HepG2 (cell line): Measurements from ENCODE around the gene ELMOD1. TPM values are rescaled to one million over a fixed set of nuclear protein-coding genes. Genes with fewer than 3 reads are reported as not detected.

Source experiments
- ATAC-seq: fragments of 200-7000 bp; cut with Tn5 transposase; 3 replicates; pipeline ENCODE4 v1.9.1; 2020; ENCODE audit warnings: mild to moderate bottlenecking, moderate library complexity
- BruUV-seq: library from RNA; stranded (reverse); fragments of 400-500 nt; replicated peaks from 2 replicates; lab custom pipeline; 2021; lab: Mats Ljungman, UMichigan
- CTCF ChIA-PET: fragments of 300-600 bp; formaldehyde crosslinking; extraction: SDS; loops from one replicate; lab custom pipeline; 2021; ENCODE audit warnings: low total read pairs, inconsistent platforms, low intra/inter-chr PET ratio; lab: Yijun Ruan, JAX
- POLR2A ChIA-PET: fragments of 350-600 bp; sonication (Branson Sonifier 250); formaldehyde crosslinking; loops from one replicate; lab custom pipeline; 2020; ENCODE audit warnings: antibody characterized with exemption, inconsistent platforms; lab: Yijun Ruan, JAX
- DNase-seq: peaks from one replicate; pipeline ENCODE4 v3.0.0-alpha.2; 2015; ENCODE audit warnings: low spot score
- FAIRE-seq: peaks from 3 replicates; lab custom pipeline; 2011; peaks lifted over from hg19 to GRCh38; lab: Jason Lieb, UNC
- H2AFZ ChIP-seq: one replicate; pipeline ENCODE4 v1.6.1; 2011; ENCODE audit warnings: low read length, inconsistent platforms
- H3K27ac ChIP-seq: fragments of 300-600 bp; 3 replicates; pipeline ENCODE4 v1.8.0; 2011; ENCODE audit warnings: mixed run types, mild to moderate bottlenecking, mixed read lengths, low read length, inconsistent platforms; ENCODE audit not compliant: insufficient read depth; ENCODE audit errors: extremely low read length
- H3K27me3 ChIP-seq, 2 experiments: fragments of 200-600 bp in 1 of 2; 2 replicates in 1 of 2; 3 replicates in 1 of 2; pipeline versions ENCODE4 v1.6.0 to v1.8.0; 2011; ENCODE audit warnings: low read length in 2 of 2, mild to moderate bottlenecking in 2 of 2, moderate library complexity in 2 of 2, inconsistent platforms in 1 of 2; ENCODE audit not compliant: insufficient read depth in 2 of 2, control insufficient read depth in 1 of 2
- H3K36me3 ChIP-seq, 2 experiments: fragments of 200-600 bp in 1 of 2; replicated peaks in 1 of 2; 2 replicates in 1 of 2; 3 replicates in 1 of 2; pipeline versions ENCODE4 v1.5.1 to v1.8.0; 2011; ENCODE audit warnings: low read length in 2 of 2, inconsistent platforms in 1 of 2; ENCODE audit not compliant: insufficient read depth in 2 of 2, control insufficient read depth in 1 of 2
- H3K4me1 ChIP-seq: 2 replicates; pipeline ENCODE4 v1.5.1; 2012; ENCODE audit warnings: low read length, inconsistent platforms; ENCODE audit not compliant: insufficient read depth
- H3K4me2 ChIP-seq: 2 replicates; pipeline ENCODE4 v1.6.0; 2011; ENCODE audit warnings: low read depth, low read length, inconsistent platforms
- H3K4me3 ChIP-seq, 3 experiments: fragments of 200-600 bp in 1 of 3; sonication (generic), shearing (Covaris generic) in 1 of 3; replicated peaks in 1 of 3; 2 replicates each; pipeline ENCODE4 v1.5.1; 2011 to 2016; ENCODE audit warnings: low read length in 3 of 3, inconsistent platforms in 2 of 3, low read depth in 2 of 3, mild to moderate bottlenecking in 2 of 3, control low read depth in 1 of 3, mixed read lengths in 1 of 3; ENCODE audit not compliant: insufficient read depth in 1 of 3
- H3K79me2 ChIP-seq: one replicate; pipeline ENCODE4 v1.6.1; 2011; ENCODE audit warnings: low read length, inconsistent platforms; ENCODE audit not compliant: insufficient read depth
- H3K9ac ChIP-seq: 2 replicates; pipeline ENCODE4 v1.6.0; 2011; ENCODE audit warnings: mild to moderate bottlenecking, low read depth, low read length, inconsistent platforms; ENCODE audit not compliant: insufficient read depth
- H3K9me3 ChIP-seq: 2 replicates; pipeline ENCODE4 v1.5.1; 2012; ENCODE audit warnings: mild to moderate bottlenecking, low read length
- H4K20me1 ChIP-seq: 2 replicates; pipeline ENCODE4 v1.6.0; 2011; ENCODE audit warnings: inconsistent platforms, mild to moderate bottlenecking, low read length, moderate library complexity; ENCODE audit not compliant: insufficient read depth
- CREM ChIP-seq, 2 experiments: sonication (generic) in 1 of 2; formaldehyde crosslinking in 1 of 2; IDR thresholded peaks; 2 replicates each; pipeline versions ENCODE4 v1.4.0 to v1.6.1; 2016 to 2020; ENCODE audit warnings: antibody characterized with exemption in 1 of 2, mild to moderate bottlenecking in 1 of 2, missing genetic modification reagents in 1 of 2
- NCOA2 ChIP-seq: sonication (generic); formaldehyde crosslinking; IDR thresholded peaks from 2 replicates; pipeline ENCODE4 v1.8.0; 2022; ENCODE audit warnings: inconsistent platforms
- NR2F6 ChIP-seq, 2 experiments: IDR thresholded peaks; 2 replicates each; pipeline ENCODE4 v1.6.1; 2016; ENCODE audit warnings: antibody characterized with exemption in 1 of 2, mild to moderate bottlenecking in 1 of 2
- PAXIP1 ChIP-seq: sonication (generic); formaldehyde crosslinking; conservative IDR thresholded peaks from 2 replicates; pipeline ENCODE4 v1.4.0; 2020; ENCODE audit warnings: mild to moderate bottlenecking, missing genetic modification reagents, moderate library complexity
- PHB2 ChIP-seq: fragments of 450-650 bp; IDR thresholded peaks from 2 replicates; pipeline ENCODE4 v1.6.1; 2018; ENCODE audit not compliant: partially characterized antibody
- ZBTB8A ChIP-seq: sonication (generic); formaldehyde crosslinking; IDR thresholded peaks from 2 replicates; pipeline ENCODE4 v1.4.0; 2020; ENCODE audit warnings: mild to moderate bottlenecking, low read depth, missing genetic modification reagents, borderline replicate concordance
- WGBS: methylation state at CpG from one replicate; pipeline ENCODE4 v1.1.6; 2017; ENCODE audit warnings: low lambda C conversion rate; 5-methylcytosine and 5-hydroxymethylcytosine counted together
- in situ Hi-C: cut with HindIII; loops from 2 replicates; pipeline ENCODE4 v1.10.0; 2017; ENCODE audit warnings: low pct_unique_long_range_greater_than_20kb; ENCODE audit not compliant: extremely low pct_ligation_motif_present
- intact Hi-C: fragments of 100-400 bp; cut with micrococcal nuclease; formaldehyde crosslinking; loops from one replicate; pipeline ENCODE4 v1.10.0; 2022; ENCODE audit not compliant: unreplicated experiment
- polyA plus RNA-seq, 8 experiments: library from polyadenylated mRNA; depleted of rRNA in 3 of 8; stranded (reverse) in 7 of 8; unstranded in 1 of 8; fragments of >200 nt; fragmentation: Illumina TruSeq in 4 of 8; extraction: Trizol in 4 of 8; gene quantifications; 2 replicates each; pipeline versions ENCODE4 v1.2.1 to v1.2.3, GENCODE V29; 2011 to 2016; ENCODE audit warnings: low read depth in 4 of 8, missing spikeins in 1 of 8, mixed read lengths in 1 of 8; ENCODE audit not compliant: insufficient read depth in 1 of 8
- total RNA-seq, 5 experiments: library from RNA; depleted of rRNA; stranded (reverse); fragments of >200 nt; fragmentation: Illumina TruSeq; extraction: Trizol; gene quantifications; 2 replicates each; pipeline ENCODE4 v1.2.3, GENCODE V29; 2016; ENCODE audit warnings: low read depth in 1 of 5

Gene ELMOD1
- total and polyA plus RNA-seq, 2 of the 13 experiments (the other 11 are each of a cell fraction or from before 2014, with no cell fraction given): not detected

DNA sequence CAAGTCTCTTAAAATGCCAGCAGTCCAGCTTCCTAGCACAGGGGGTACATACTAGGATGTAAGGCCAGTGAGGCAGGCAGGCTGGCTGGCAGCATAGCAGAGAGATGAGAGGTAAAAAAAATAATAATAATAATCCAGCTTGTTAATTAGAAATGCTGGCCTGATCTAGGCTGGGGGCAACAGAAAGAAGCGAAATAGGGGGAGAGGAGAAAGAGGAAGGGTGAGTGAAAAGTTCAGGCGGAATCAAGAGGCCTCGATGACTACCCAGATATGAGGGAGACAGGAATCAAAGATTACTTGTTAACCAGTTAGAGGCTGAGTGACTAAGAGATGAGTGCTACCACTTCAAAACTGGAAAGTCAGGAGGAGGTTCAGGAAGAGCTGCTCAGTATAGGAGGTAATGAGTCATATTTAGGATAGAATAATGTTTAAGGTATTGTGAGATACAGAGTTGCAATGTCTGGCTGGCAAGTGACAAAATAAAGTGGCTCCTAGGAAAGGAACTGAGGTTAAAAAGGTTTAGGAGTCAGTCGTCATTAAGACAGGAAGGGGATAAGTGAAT, 28.2 kb upstream of the ELMOD1 start:
- H3K9me3 ChIP-seq: no peaks in the 10 kb centered on the region
- peaks cover 19% of the 10 kb centered on the region for H3K4me1 ChIP-seq
- H3K4me2 ChIP-seq: no peak overlapping the region
- 75% methylated on average over 4 of the region's 4 CpGs for WGBS
- in situ Hi-C loops (no loop called here), intact Hi-C loops (loop anchor here (1.0 to 5.0 kb wide), 4 partner anchors 40 to 336 kb away; no protein-coding TSS in a partner anchor)
- ChIA-PET POLR2A (no interaction called here), CTCF (interaction anchor here (2.5 kb wide), 1 partner anchor 127 kb away, joined by 19 read pairs; no protein-coding TSS in a partner anchor)
- FAIRE-seq (no peak), DNase-seq (peak; percentile 7), ATAC-seq (no peak)
- H4K20me1 ChIP-seq: no peaks in the 10 kb centered on the region
- no peak overlapping the region for H2AFZ ChIP-seq
- TF ChIP-seq NCOA2 (CRISPR knock-in tag) (no peak), PHB2 (no peak), ZBTB8A (no peak), NR2F6 (IDR thresholded peaks at IDR 0.05) (no peak), NR2F6 (CRISPR knock-in tag; IDR thresholded peaks at IDR 0.05) (no peak), PAXIP1 (CRISPR knock-in tag) (no peak), CREM (IDR thresholded peaks at IDR 0.05) (no peak), CREM (CRISPR knock-in tag; IDR thresholded peaks at IDR 0.05) (no peak)
- H3K27me3 ChIP-seq: no peaks in the 10 kb centered on the region; a peak in 1 of 5 replicates
- no peak overlapping the region for H3K4me3 ChIP-seq
- H3K79me2 ChIP-seq: peaks cover 6% of the 10 kb centered on the region
- H3K36me3 ChIP-seq: peaks cover 0 to 11% of the 10 kb centered on the region in 2 experiments; a peak in 1 of 5 replicates
- no peak overlapping the region for H3K9ac ChIP-seq
- H3K27ac ChIP-seq: no peak overlapping the region
- BruUV-seq: no TSS peak
